ENCODE measurements around the gene CFAP74.

GRCh38 chr1:2046174-2046917, 42.8 kb upstream of the CFAP74 start:
- no peak for TF ChIP-seq POLR2A (IDR thresholded peaks at IDR 0.05)
- TF ChIP-seq CTCF (IDR thresholded peaks at IDR 0.05), result peak in 3 of 4 experiments; percentile 21 to 43 (median 36)
- no peak for TF ChIP-seq POLR2AphosphoS5 (IDR thresholded peaks at IDR 0.05)

All from sigmoid colon (tissue), 4 donors.